ENCODE measurements around the gene RAB5B. TPM values are rescaled to one million over a fixed set of nuclear protein-coding genes. Genes with fewer than 3 reads are reported as not detected.
"Not testable (repeated sequence)": the region's sequence is repeated elsewhere in the genome, so short reads cannot be mapped to it uniquely, and the experiment has no call there.

RAB5B gene
- polyA plus RNA-seq, 3 donors: 44.0 to 63.0 (median 48.5) TPM

DNA sequence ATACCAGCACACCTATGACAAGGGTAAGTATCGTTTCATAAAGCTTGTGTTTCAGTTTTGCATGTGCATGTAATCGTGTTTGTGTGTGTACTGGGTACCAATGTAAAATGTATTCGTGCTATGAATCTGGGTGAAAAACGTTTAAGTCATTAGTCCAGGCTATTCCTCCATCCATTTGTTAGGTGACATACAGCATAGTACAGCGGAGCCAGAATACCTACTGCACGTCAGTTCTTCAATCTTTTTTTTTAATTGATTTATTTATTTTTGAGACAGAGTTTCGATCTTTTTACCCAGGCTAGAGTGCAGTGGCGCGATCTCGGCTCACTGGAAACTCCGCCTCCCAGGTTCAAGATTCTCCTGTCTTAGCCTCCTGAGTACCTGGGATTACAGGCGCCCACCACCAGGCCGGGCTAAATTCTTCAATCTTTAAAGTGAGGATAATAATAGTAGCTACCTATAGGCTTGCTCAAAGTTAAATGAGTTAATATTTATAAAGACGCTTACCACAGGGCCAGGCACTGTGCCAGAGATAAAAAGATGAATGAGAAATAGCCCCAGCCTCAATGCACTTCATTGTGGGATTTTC lies 67.2 kb downstream of the RAB5B start:
- Histone ChIP-seq H3K36me3 (replicated peaks in 1 of 2; ENCODE audit: control insufficient read depth in 1 of 2, insufficient read depth in 2 of 2, low read length in 2 of 2) (peaks cover 18 to 31% of the 10 kb centered on the region in 2 donors), H4K20me1 (ENCODE audit: insufficient read depth, low read length) (peaks cover 17% of the 10 kb centered on the region), H3K9ac (ENCODE audit: insufficient read depth, low read length, poor library complexity, severe bottlenecking) (peak overlapping the region; percentile 4), H3K4me2 (replicated peaks; ENCODE audit: extremely low read depth, low read length, poor library complexity, severe bottlenecking) (peak overlapping the region; percentile 75), H3K79me2 (ENCODE audit: insufficient read depth, low read length) (peaks cover 19% of the 10 kb centered on the region), H3K9me3 (replicated peaks in 1 of 2; ENCODE audit: control insufficient read depth in 1 of 2, insufficient read depth in 1 of 2, low read length in 2 of 2) (no peaks in the 10 kb centered on the region), H3K4me1 (ENCODE audit: control insufficient read depth in 1 of 2, insufficient read depth in 2 of 2, low read length in 2 of 2) (peaks cover 14 to 18% of the 10 kb centered on the region in 2 donors), H3K27ac (ENCODE audit: low read depth in 1 of 2, low read length in 2 of 2) (peak overlapping the region; percentile 27 to 97), H3K4me3 (replicated peaks in 1 of 3; ENCODE audit: low read depth in 2 of 3, low read length in 3 of 3) (peak overlapping the region; percentile 20 to 95 (median 22)), H2AFZ (ENCODE audit: insufficient read depth, low read depth, low read length, poor library complexity, severe bottlenecking) (peak overlapping the region; percentile 78), H3K27me3 (ENCODE audit: control insufficient read depth in 2 of 2, insufficient read depth in 2 of 2, low read length in 2 of 2) (no peaks in the 10 kb centered on the region)
- Mint-ChIP-seq H3K4me3 (peak overlapping the region; percentile 71 to 98), H3K36me3 (peaks cover 32 to 36% of the 10 kb centered on the region in 2 donors), H3K4me1 (peaks cover 14% of the 10 kb centered on the region), H3K9me3 (peaks cover 0 to 2% (median 0%) of the 10 kb centered on the region in 7 donors), H3K27me3 (ENCODE audit: low read depth in 3 of 3) (no peaks in the 10 kb centered on the region), H3K27ac (peak overlapping the region; percentile 77 to 99 (median 95))
- intact Hi-C loops (cut with micrococcal nuclease): loop anchor here (2.0 to 5.0 kb wide), 6 partner anchors 44 to 314 kb away; partner anchors contain the start of genes RPL41 (in 2 of the 2), SUOX (in 2 of the 2), ZC3H10 (in 2 of the 2) and CD63 (in 1 of the 2)
- no peak for DNase-seq
- 76% methylated on average over 5 of the region's 14 CpGs for WGBS (ENCODE audit: insufficient coverage)
- TF ChIP-seq, protein P1, sequence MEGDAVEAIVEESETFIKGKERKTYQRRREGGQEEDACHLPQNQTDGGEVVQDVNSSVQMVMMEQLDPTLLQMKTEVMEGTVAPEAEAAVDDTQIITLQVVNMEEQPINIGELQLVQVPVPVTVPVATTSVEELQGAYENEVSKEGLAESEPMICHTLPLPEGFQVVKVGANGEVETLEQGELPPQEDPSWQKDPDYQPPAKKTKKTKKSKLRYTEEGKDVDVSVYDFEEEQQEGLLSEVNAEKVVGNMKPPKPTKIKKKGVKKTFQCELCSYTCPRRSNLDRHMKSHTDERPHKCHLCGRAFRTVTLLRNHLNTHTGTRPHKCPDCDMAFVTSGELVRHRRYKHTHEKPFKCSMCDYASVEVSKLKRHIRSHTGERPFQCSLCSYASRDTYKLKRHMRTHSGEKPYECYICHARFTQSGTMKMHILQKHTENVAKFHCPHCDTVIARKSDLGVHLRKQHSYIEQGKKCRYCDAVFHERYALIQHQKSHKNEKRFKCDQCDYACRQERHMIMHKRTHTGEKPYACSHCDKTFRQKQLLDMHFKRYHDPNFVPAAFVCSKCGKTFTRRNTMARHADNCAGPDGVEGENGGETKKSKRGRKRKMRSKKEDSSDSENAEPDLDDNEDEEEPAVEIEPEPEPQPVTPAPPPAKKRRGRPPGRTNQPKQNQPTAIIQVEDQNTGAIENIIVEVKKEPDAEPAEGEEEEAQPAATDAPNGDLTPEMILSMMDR (IDR thresholded peaks at IDR 0.05): no peak

GRCh38 chr12:56041552-56042429 lies 67.9 kb downstream of the RAB5B start, which contains the start of gene RPS26:
Gene RPS26 (plus strand): TSS chr12:56041918. CDS start chr12:56042167, 249 bp downstream.
- Mint-ChIP-seq H3K4me1 (peaks cover 14% of the 10 kb centered on the region), H3K27me3 (ENCODE audit: low read depth in 3 of 3) (no peaks in the 10 kb centered on the region), H3K27ac (peak within 1 kb of the TSS; percentile 93 to 99 (median 96)), H3K4me3 (peak within 1 kb of the TSS; percentile 95 to 98), H3K9me3 (peaks cover 0 to 2% (median 0%) of the 10 kb centered on the region in 7 donors), H3K36me3 (peaks cover 27 to 41% of the 10 kb centered on the region in 2 donors)
- Histone ChIP-seq H3K36me3 (replicated peaks in 1 of 2; ENCODE audit: control insufficient read depth in 1 of 2, insufficient read depth in 2 of 2, low read length in 2 of 2) (peaks cover 18 to 31% of the 10 kb centered on the region in 2 donors), H3K9me3 (replicated peaks in 1 of 2; ENCODE audit: control insufficient read depth in 1 of 2, insufficient read depth in 1 of 2, low read length in 2 of 2) (no peaks in the 10 kb centered on the region), H3K4me1 (ENCODE audit: control insufficient read depth in 1 of 2, insufficient read depth in 2 of 2, low read length in 2 of 2) (peaks cover 14 to 18% of the 10 kb centered on the region in 2 donors), H3K4me2 (replicated peaks; ENCODE audit: extremely low read depth, low read length, poor library complexity, severe bottlenecking) (peak within 1 kb of the TSS; percentile 75), H4K20me1 (ENCODE audit: insufficient read depth, low read length) (peaks cover 17% of the 10 kb centered on the region), H3K27me3 (ENCODE audit: control insufficient read depth in 2 of 2, insufficient read depth in 2 of 2, low read length in 2 of 2) (no peaks in the 10 kb centered on the region), H2AFZ (ENCODE audit: insufficient read depth, low read depth, low read length, poor library complexity, severe bottlenecking) (peak within 1 kb of the TSS; percentile 88), H3K4me3 (replicated peaks in 1 of 3; ENCODE audit: low read depth in 2 of 3, low read length in 3 of 3) (peak within 1 kb of the TSS; percentile 78 to 95 (median 92)), H3K9ac (ENCODE audit: insufficient read depth, low read length, poor library complexity, severe bottlenecking) (peak within 1 kb of the TSS; percentile 83), H3K27ac (ENCODE audit: low read depth in 1 of 2, low read length in 2 of 2) (peak within 1 kb of the TSS; percentile 79 to 97), H3K79me2 (ENCODE audit: insufficient read depth, low read length) (peaks cover 19% of the 10 kb centered on the region)
- peak; percentile 93 to 98 (median 98) for DNase-seq
- TF ChIP-seq, protein P1 (IDR thresholded peaks at IDR 0.05): peak; percentile 51
- intact Hi-C loops (cut with micrococcal nuclease): loop anchor here (2.0 to 5.0 kb wide), 8 partner anchors 44 to 314 kb away; partner anchors contain the start of genes RPL41 (in 2 of the 2), SUOX (in 2 of the 2), ZC3H10 (in 2 of the 2) and CD63 (in 1 of the 2)
- WGBS (ENCODE audit: insufficient coverage): under 1% methylated on average over 40 of the region's 50 CpGs

GRCh38 chr12:56042430-56042813 lies 68.5 kb downstream of the RAB5B start:
- Mint-ChIP-seq H3K36me3 (peaks cover 25 to 41% of the 10 kb centered on the region in 2 donors), H3K4me1 (peaks cover 14% of the 10 kb centered on the region), H3K27ac (peak overlapping the region; percentile 93 to 99 (median 96)), H3K4me3 (peak overlapping the region; percentile 95 to 98)
- H3K27ac ChIP-seq (ENCODE audit: low read depth in 1 of 2, low read length in 2 of 2): peak overlapping the region; percentile 79 to 97
- intact Hi-C loops (cut with micrococcal nuclease): loop anchor here (2.0 to 5.0 kb wide), 7 partner anchors 45 to 315 kb away; partner anchors contain the start of genes RPL41 (in 2 of the 2), ZC3H10 (in 2 of the 2), CD63 (in 1 of the 2) and ORMDL2 (in 1 of the 2)
- H3K4me3 ChIP-seq (replicated peaks in 1 of 3; ENCODE audit: low read depth in 2 of 3, low read length in 3 of 3): peak overlapping the region; percentile 78 to 95 (median 92)
- peaks cover 18 to 31% of the 10 kb centered on the region in 2 donors for H3K36me3 ChIP-seq (replicated peaks in 1 of 2; ENCODE audit: control insufficient read depth in 1 of 2, insufficient read depth in 2 of 2, low read length in 2 of 2)
- H3K9me3 ChIP-seq (replicated peaks in 1 of 2; ENCODE audit: control insufficient read depth in 1 of 2, insufficient read depth in 1 of 2, low read length in 2 of 2); H3K27me3 ChIP-seq (ENCODE audit: control insufficient read depth in 2 of 2, insufficient read depth in 2 of 2, low read length in 2 of 2); H3K9me3 Mint-ChIP-seq; DNase-seq; H3K27me3 Mint-ChIP-seq (ENCODE audit: low read depth in 3 of 3): not testable (repeated sequence)
- WGBS (ENCODE audit: insufficient coverage): 2% methylated on average over 12 of the region's 20 CpGs
- H3K4me2 ChIP-seq (replicated peaks; ENCODE audit: extremely low read depth, low read length, poor library complexity, severe bottlenecking): peak overlapping the region; percentile 75
- peaks cover 14 to 18% of the 10 kb centered on the region in 2 donors for H3K4me1 ChIP-seq (ENCODE audit: control insufficient read depth in 1 of 2, insufficient read depth in 2 of 2, low read length in 2 of 2)
- H3K79me2 ChIP-seq (ENCODE audit: insufficient read depth, low read length): peaks cover 19% of the 10 kb centered on the region
- peaks cover 17% of the 10 kb centered on the region for H4K20me1 ChIP-seq (ENCODE audit: insufficient read depth, low read length)
- H3K9ac ChIP-seq (ENCODE audit: insufficient read depth, low read length, poor library complexity, severe bottlenecking): peak overlapping the region; percentile 83
- H2AFZ ChIP-seq (ENCODE audit: insufficient read depth, low read depth, low read length, poor library complexity, severe bottlenecking): peak overlapping the region; percentile 88
